ENCODE results near the gene UGT2B11.

GRCh38 chr4:69194166-69194565 is 20.4 kb downstream of the UGT2B11 start:
- TF ChIP-seq CTCF (optimal IDR thresholded peaks at IDR 0.05 in 1 of 3, IDR thresholded peaks at IDR 0.05 in 1 of 3, conservative IDR thresholded peaks at IDR 0.05 in 1 of 3; ENCODE audit: extremely low read depth in 1 of 3, insufficient read depth in 2 of 3, low read length in 3 of 3), result no peak
- TF ChIP-seq EZH2 (IDR thresholded peaks at IDR 0.05; ENCODE audit: low read length), result no peak

Data from keratinocyte (primary cell).